Fibroblast of villous mesenchyme (primary cell): ENCODE results near the gene CCDC171. TPM values are rescaled to one million over a fixed set of nuclear protein-coding genes. Genes with fewer than 3 reads are reported as not detected.
A peak's percentile ranks its signal among the peaks of the same experiment; 100 is the strongest.
"Not testable (repeated sequence)": the region's sequence is repeated elsewhere in the genome, so short reads cannot be mapped to it uniquely, and the experiment has no call there.

Source experiments
- DNase-seq: peaks from one replicate; pipeline ENCODE4 v3.0.0-alpha.2; 2010; ENCODE audit warnings: low read depth
- H3K4me3 ChIP-seq: 2 replicates; pipeline ENCODE4 v1.5.1; 2011; ENCODE audit warnings: low read depth, mild to moderate bottlenecking, low read length
- CTCF ChIP-seq: IDR thresholded peaks from 2 replicates; pipeline ENCODE4 v1.5.1; 2012; ENCODE audit warnings: low read depth, mild to moderate bottlenecking, low read length; ENCODE audit not compliant: insufficient read depth
- total RNA-seq: library from RNA; depleted of rRNA; stranded (reverse); fragments of >200 nt; gene quantifications from 2 replicates; pipeline ENCODE4 v1.2.3, GENCODE V29; 2012

CCDC171 gene
- total RNA-seq, 1 donor = 2.2 TPM

- no peak for TF ChIP-seq CTCF
- peak; percentile 64 for DNase-seq
- H3K4me3 ChIP-seq = no peak overlapping the region
Observed at GRCh38 chr9:15697446-15697851, 144.6 kb downstream of the CCDC171 start.

- DNase-seq, H3K4me3 ChIP-seq: not testable (repeated sequence)
Observed at GRCh38 chr9:15699876-15700559, 147.2 kb downstream of the CCDC171 start.

GRCh38 chr9:15707000-15707399 is 154.2 kb downstream of the CCDC171 start:
- TF ChIP-seq CTCF = no peak
- no peak overlapping the region for H3K4me3 ChIP-seq
- DNase-seq = no peak

- TF ChIP-seq CTCF = no peak
Observed at GRCh38 chr9:15711531-15711930, 158.7 kb downstream of the CCDC171 start.

GRCh38 chr9:15711931-15712330 is 159.1 kb downstream of the CCDC171 start:
- no peak for DNase-seq
- TF ChIP-seq CTCF = no peak
- no peak overlapping the region for H3K4me3 ChIP-seq

More at GRCh38 chr9:15711531-15711930, 158.7 kb downstream of the CCDC171 start:
- no peak for DNase-seq
- no peak overlapping the region for H3K4me3 ChIP-seq

GRCh38 chr9:15714746-15715145 is 161.9 kb downstream of the CCDC171 start:
- H3K4me3 ChIP-seq = no peak overlapping the region
- DNase-seq = no peak
- TF ChIP-seq CTCF = no peak

GRCh38 chr9:15717290-15717967 is 164.6 kb downstream of the CCDC171 start:
- DNase-seq = no peak
- H3K4me3 ChIP-seq = no peak overlapping the region
- no peak for TF ChIP-seq CTCF
